HEK293T (cell line): ENCODE data around the gene MFSD2B.

ENCODE experiments used
- CTCF ChIA-PET: fragments of 350-600 bp; formaldehyde crosslinking; extraction: SDS; loops from one replicate; lab custom pipeline; 2021; ENCODE audit warnings: antibody characterized with exemption, inconsistent platforms; lab: Yijun Ruan, JAX
- POLR2A ChIA-PET: fragments of 350-600 bp; formaldehyde crosslinking; extraction: SDS; loops from one replicate; lab custom pipeline; 2020; ENCODE audit warnings: antibody characterized with exemption, inconsistent platforms; lab: Yijun Ruan, JAX
- DNase-seq: peaks from one replicate; pipeline ENCODE4 v3.0.0; 2012; ENCODE audit warnings: mixed read lengths; ENCODE audit errors: extremely low spot score
- ARNT ChIP-seq: fragments of 450-650 bp; IDR thresholded peaks from 2 replicates; pipeline ENCODE4 v1.6.1; 2017; ENCODE audit warnings: mild to moderate bottlenecking
- BHLHE40 ChIP-seq: fragments of 450-650 bp; IDR thresholded peaks from 2 replicates; pipeline ENCODE4 v1.6.1; 2016; ENCODE audit warnings: mild to moderate bottlenecking, moderate library complexity, borderline replicate concordance
- CTBP1 ChIP-seq: fragments of 450-650 bp; IDR thresholded peaks from 2 replicates; pipeline ENCODE4 v1.6.1; 2016; ENCODE audit warnings: borderline replicate concordance
- ELF4 ChIP-seq: fragments of 450-650 bp; IDR thresholded peaks from 2 replicates; pipeline ENCODE4 v1.6.1; 2017; ENCODE audit warnings: antibody characterized with exemption
- FOXA1 ChIP-seq: fragments of 450-650 bp; IDR thresholded peaks from 2 replicates; pipeline ENCODE4 v1.6.1; 2016; ENCODE audit warnings: mild to moderate bottlenecking
- FOXK2 ChIP-seq: fragments of 450-650 bp; IDR thresholded peaks from 2 replicates; pipeline ENCODE4 v1.6.1; 2016; ENCODE audit warnings: mild to moderate bottlenecking
- FOXM1 ChIP-seq: fragments of 450-650 bp; IDR thresholded peaks from 2 replicates; pipeline ENCODE4 v1.6.1; 2017; ENCODE audit warnings: mild to moderate bottlenecking, borderline replicate concordance
- HDGF ChIP-seq: fragments of 450-650 bp; IDR thresholded peaks from 2 replicates; pipeline ENCODE4 v1.6.1; 2017; ENCODE audit warnings: antibody characterized with exemption, borderline replicate concordance
- L3MBTL2 ChIP-seq: fragments of 450-650 bp; conservative IDR thresholded peaks from 2 replicates; pipeline ENCODE4 v1.6.1; 2016; ENCODE audit warnings: mild to moderate bottlenecking
- LEF1 ChIP-seq: fragments of 450-650 bp; IDR thresholded peaks from 2 replicates; pipeline ENCODE4 v1.6.1; 2017; ENCODE audit warnings: mild to moderate bottlenecking, borderline replicate concordance
- NFRKB ChIP-seq: fragments of 450-650 bp; IDR thresholded peaks from 2 replicates; pipeline ENCODE4 v1.6.1; 2016; ENCODE audit warnings: mild to moderate bottlenecking, moderate library complexity
- PKNOX1 ChIP-seq: fragments of 450-650 bp; IDR thresholded peaks from 2 replicates; pipeline ENCODE4 v1.6.1; 2016
- SP1 ChIP-seq: fragments of 450-650 bp; IDR thresholded peaks from 2 replicates; pipeline ENCODE4 v1.6.1; 2017
- SUZ12 ChIP-seq: fragments of 450-650 bp; IDR thresholded peaks from 2 replicates; pipeline ENCODE4 v1.6.1; 2016; ENCODE audit warnings: mild to moderate bottlenecking
- TARDBP ChIP-seq: fragments of 450-650 bp; IDR thresholded peaks from 2 replicates; pipeline ENCODE4 v1.6.1; 2016
- ZNF384 ChIP-seq: fragments of 450-650 bp; IDR thresholded peaks from 2 replicates; pipeline ENCODE4 v1.6.1; 2016

Gene MFSD2B

GRCh38 chr2:24022324-24022974 lies 12.6 kb downstream of the MFSD2B start:
- ChIA-PET POLR2A (interaction anchor here (0.9 kb wide), 1 partner anchor 25 kb away, joined by 3 read pairs; the partner anchor contains the start of gene WDCP), CTCF (no interaction called here)
- no peak for DNase-seq
- TF ChIP-seq ZNF384: no peak
- no peak for TF ChIP-seq TARDBP
- no peak for TF ChIP-seq HDGF
- no peak for TF ChIP-seq PKNOX1
- TF ChIP-seq ARNT: no peak
- TF ChIP-seq FOXM1: no peak
- TF ChIP-seq SUZ12: no peak
- TF ChIP-seq L3MBTL2: no peak
- no peak for TF ChIP-seq LEF1
- no peak for TF ChIP-seq SP1
- no peak for TF ChIP-seq FOXK2
- no peak for TF ChIP-seq NFRKB
- TF ChIP-seq CTBP1: no peak
- TF ChIP-seq FOXA1: no peak
- TF ChIP-seq BHLHE40: no peak
- no peak for TF ChIP-seq ELF4

- DNase-seq: no peak
- ChIA-PET POLR2A (interaction anchor here (1.8 kb wide), 1 partner anchor 24 kb away, joined by 5 read pairs; the partner anchor contains the start of gene WDCP), CTCF (interaction anchor here (0.6 kb wide), 1 partner anchor 10 kb away, joined by 3 read pairs; no protein-coding TSS in a partner anchor)
- TF ChIP-seq HDGF: no peak
Observed at GRCh38 chr2:24022975-24023575, 13.2 kb downstream of the MFSD2B start.

GRCh38 chr2:24024018-24024417 lies 14.1 kb downstream of the MFSD2B start:
- TF ChIP-seq SP1 (no peak), L3MBTL2 (no peak)
- peak; percentile 49 for DNase-seq
- CTCF ChIA-PET: interaction anchor here (0.6 kb wide), 3 partner anchors 9 to 45 kb away, joined by 3 to 4 read pairs (median 3); no protein-coding TSS in a partner anchor
- POLR2A ChIA-PET: interaction anchor here (1.8 kb wide), 1 partner anchor 23 kb away, joined by 5 read pairs; the partner anchor contains the start of gene WDCP

- no peak for DNase-seq
- no peak for TF ChIP-seq TARDBP
- no peak for TF ChIP-seq BHLHE40
- no peak for TF ChIP-seq ARNT
- TF ChIP-seq SP1: no peak
- TF ChIP-seq FOXM1: no peak
- no peak for TF ChIP-seq FOXA1
- TF ChIP-seq SUZ12: no peak
- no peak for TF ChIP-seq NFRKB
- no peak for TF ChIP-seq FOXK2
- TF ChIP-seq LEF1: no peak
- ChIA-PET CTCF (no interaction called here), POLR2A (interaction anchor here (1.0 kb wide), 1 partner anchor 98 kb away, joined by 3 read pairs; no protein-coding TSS in a partner anchor)
Observed at GRCh38 chr2:24024996-24025663, 15.2 kb downstream of the MFSD2B start.

GRCh38 chr2:24026233-24026632 lies 16.3 kb downstream of the MFSD2B start:
- ChIA-PET CTCF (no interaction called here), POLR2A (interaction anchor here (0.7 kb wide), 1 partner anchor 21 kb away, joined by 6 read pairs; the partner anchor contains the start of gene WDCP)
- DNase-seq: no peak
- no peak for TF ChIP-seq NFRKB
- no peak for TF ChIP-seq ELF4
- TF ChIP-seq ARNT: no peak
- TF ChIP-seq LEF1: no peak

- no peak for TF ChIP-seq TARDBP
- no peak for TF ChIP-seq HDGF
- no peak for TF ChIP-seq BHLHE40
- TF ChIP-seq PKNOX1: no peak
- TF ChIP-seq L3MBTL2: no peak
- TF ChIP-seq ELF4: no peak
- TF ChIP-seq SUZ12: no peak
- no peak for TF ChIP-seq SP1
- TF ChIP-seq CTBP1: no peak
- TF ChIP-seq FOXK2: no peak
- TF ChIP-seq LEF1: no peak
- CTCF ChIA-PET: no interaction called here
- POLR2A ChIA-PET: interaction anchor here (1.4 kb wide), 1 partner anchor 8 kb away, joined by 4 read pairs; the partner anchor contains the start of gene WDCP
- no peak for DNase-seq
Observed at GRCh38 chr2:24038786-24039499, 29.1 kb downstream of the MFSD2B start.
